Activated naive CD4-positive, alpha-beta T cell treated with anti-CD3 and anti-CD28 coated beads for 36 hours (primary cell): ENCODE measurements around the gene SULT2B1. TPM values are rescaled to one million over a fixed set of nuclear protein-coding genes. Genes with fewer than 3 reads are reported as not detected.
A peak's percentile ranks its signal among the peaks of the same experiment; 100 is the strongest.
"Not testable (repeated sequence)": the region's sequence is repeated elsewhere in the genome, so short reads cannot be mapped to it uniquely, and the experiment has no call there.

Experiments used
- CTCF ChIA-PET: fragments of 350-600 bp; sonication (Branson Sonifier 250); formaldehyde crosslinking; loops from one replicate; lab custom pipeline; 2021; ENCODE audit warnings: antibody characterized with exemption; lab: Charles Lee
- DNase-seq: peaks from one replicate; pipeline ENCODE4 v3.0.0-alpha.2; 2020
- H3K27ac Mint-ChIP-seq: one replicate; pipeline ENCODE4 v1.8.0; 2021; ENCODE audit warnings: mild to moderate bottlenecking, mixed read lengths
- H3K27me3 Mint-ChIP-seq: one replicate; pipeline ENCODE4 v1.8.0; 2021; ENCODE audit warnings: low read depth, mixed read lengths
- H3K36me3 Mint-ChIP-seq: one replicate; pipeline ENCODE4 v1.8.0; 2021; ENCODE audit warnings: low read depth, mixed read lengths
- H3K4me1 Mint-ChIP-seq: one replicate; pipeline ENCODE4 v1.8.0; 2021; ENCODE audit warnings: low read depth, mixed read lengths
- H3K4me3 Mint-ChIP-seq: one replicate; pipeline ENCODE4 v1.8.0; 2021; ENCODE audit warnings: mild to moderate bottlenecking, moderate library complexity, mixed read lengths
- H3K9me3 Mint-ChIP-seq: one replicate; pipeline ENCODE4 v1.8.0; 2021; ENCODE audit warnings: mixed read lengths
- intact Hi-C: fragments of 100-400 bp; cut with micrococcal nuclease; formaldehyde crosslinking; loops from one replicate; pipeline ENCODE4 v1.15.1; 2023
- total RNA-seq, 2 experiments: library from RNA; stranded (reverse); gene quantifications; one replicate each; pipeline ENCODE4 v1.2.3, GENCODE V29; 2021

SULT2B1 gene
- total RNA-seq, 2 experiments from 2014 or later, result not detected

DNA sequence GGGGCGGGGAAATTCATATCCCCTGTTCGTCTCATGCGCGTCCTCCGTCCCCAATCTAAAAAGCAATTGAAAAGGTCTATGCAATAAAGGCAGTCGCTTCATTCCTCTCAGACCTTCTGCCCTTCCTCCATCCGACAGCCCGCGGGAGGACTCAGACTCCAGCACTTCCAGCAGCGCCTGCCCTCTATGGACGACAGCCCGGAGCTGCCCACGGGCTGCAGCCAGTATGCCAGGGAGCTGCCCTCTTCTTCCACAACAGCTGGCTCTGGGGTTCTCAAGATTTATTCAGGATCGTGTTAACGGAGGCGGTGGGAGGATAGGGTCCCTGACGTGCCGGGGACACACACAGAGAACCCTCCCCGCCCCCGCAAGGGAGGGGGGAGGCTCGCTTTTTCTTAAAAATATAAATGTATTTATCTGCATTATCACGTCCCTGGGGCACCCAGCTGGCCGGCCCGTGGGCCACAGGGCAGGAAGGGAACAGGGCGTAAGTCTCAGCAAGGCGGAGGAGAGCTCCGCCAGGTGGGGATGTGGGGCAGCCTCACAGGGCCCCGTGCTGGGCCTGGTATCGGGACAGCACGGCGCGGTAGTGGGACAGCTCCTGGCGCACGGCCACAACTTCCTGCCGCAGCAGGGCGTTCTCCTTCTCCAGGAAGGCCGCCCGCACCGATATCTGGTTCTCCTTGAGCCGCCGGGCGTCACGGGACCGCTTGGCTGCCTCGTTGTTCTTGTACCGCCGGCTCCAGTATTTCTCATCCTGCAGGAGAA is 78.5 kb downstream of the SULT2B1 start:
- H3K9me3 Mint-ChIP-seq, result no peaks in the 10 kb centered on the region
- CTCF ChIA-PET, result no interaction called here

DNA sequence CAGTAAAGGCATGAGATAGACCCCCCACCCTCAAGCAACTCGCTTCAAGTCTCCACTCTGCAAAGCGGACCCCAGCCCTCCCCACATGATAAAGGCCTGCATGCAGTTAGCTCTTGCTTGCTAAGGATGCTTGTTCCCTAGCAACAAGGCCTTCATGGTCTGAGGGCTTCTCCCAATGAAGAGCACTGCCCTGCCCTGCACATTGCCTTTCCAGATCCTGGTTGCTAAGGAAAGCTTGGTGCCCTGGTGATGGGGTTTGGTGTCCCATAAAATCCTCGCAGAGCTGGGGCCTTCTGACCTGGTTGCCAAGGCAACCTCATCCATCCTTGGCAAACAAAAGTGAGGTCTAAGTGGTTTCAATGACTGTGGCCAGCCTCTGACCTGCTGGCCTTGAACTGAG is 79.3 kb downstream of the SULT2B1 start:
- Mint-ChIP-seq H3K27me3 (no peaks in the 10 kb centered on the region), H3K27ac (no peak overlapping the region), H3K36me3 (peaks cover 2% of the 10 kb centered on the region), H3K4me3 (no peak overlapping the region), H3K9me3 (no peaks in the 10 kb centered on the region), H3K4me1 (peaks cover 43% of the 10 kb centered on the region)
- CTCF ChIA-PET, result no interaction called here
- intact Hi-C loops, result no loop called here
- DNase-seq, result no peak

More for the DNA sequence above, 78.5 kb downstream of the SULT2B1 start:
- Mint-ChIP-seq H3K27ac (peak overlapping the region; percentile 61), H3K4me3 (no peak overlapping the region), H3K36me3 (peaks cover 2% of the 10 kb centered on the region), H3K27me3 (no peaks in the 10 kb centered on the region), H3K4me1 (peaks cover 41% of the 10 kb centered on the region)
- no peak for DNase-seq
- intact Hi-C loops, result no loop called here

DNA sequence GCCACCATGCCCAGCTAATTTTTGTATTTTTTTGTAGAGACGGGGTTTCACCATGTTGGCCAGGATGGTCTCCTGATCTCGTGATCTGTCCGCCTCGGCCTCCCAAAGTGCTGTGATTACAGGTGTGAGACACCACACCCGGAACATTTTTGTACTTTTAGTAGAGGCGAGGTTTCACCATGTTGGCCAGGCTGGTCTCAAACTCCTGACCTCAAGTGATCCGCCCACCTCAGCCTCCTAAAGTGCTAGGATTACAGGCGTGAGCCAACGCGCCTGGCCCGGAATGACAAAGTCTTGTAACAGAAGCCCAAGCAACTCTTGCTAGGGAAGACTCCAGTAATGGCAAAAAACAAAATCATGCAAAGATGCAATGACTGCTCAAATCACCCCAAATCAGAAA is 80.3 kb downstream of the SULT2B1 start:
- CTCF ChIA-PET, result interaction anchor here (0.8 kb wide), 1 partner anchor 107 kb away, joined by 3 read pairs; no protein-coding TSS in a partner anchor
- Mint-ChIP-seq H3K4me1 (peaks cover 40% of the 10 kb centered on the region), H3K27ac (peak overlapping the region; percentile 93)
- intact Hi-C loops, H3K4me3 Mint-ChIP-seq, H3K27me3 Mint-ChIP-seq, H3K9me3 Mint-ChIP-seq, DNase-seq, H3K36me3 Mint-ChIP-seq: not testable (repeated sequence)

DNA sequence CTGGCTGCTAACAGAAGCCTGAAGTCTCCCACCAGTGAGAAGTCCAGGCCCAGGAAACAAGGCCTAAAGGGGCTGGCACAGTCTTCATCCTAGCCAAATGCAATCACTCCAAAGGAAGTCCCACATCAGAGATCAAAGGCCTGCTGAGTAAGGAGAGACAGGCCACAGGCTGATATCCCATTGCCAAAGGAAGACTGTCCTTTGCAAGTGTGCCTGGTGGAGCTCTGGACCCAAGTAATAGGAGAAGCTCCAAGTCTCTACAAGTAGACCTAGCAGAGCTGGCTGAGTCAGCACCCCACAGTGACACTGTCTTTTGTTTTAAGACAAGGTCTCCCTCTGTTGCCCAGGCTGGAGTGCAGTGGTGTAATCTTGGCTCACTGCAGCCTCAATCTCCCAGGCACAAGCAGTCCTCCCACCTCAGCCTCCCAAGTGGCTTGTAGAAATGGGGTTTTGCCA is 80.7 kb downstream of the SULT2B1 start:
- intact Hi-C loops, result no loop called here
- no peak overlapping the region for H3K4me3 Mint-ChIP-seq
- CTCF ChIA-PET, result interaction anchor here (0.8 kb wide), 1 partner anchor 106 kb away, joined by 3 read pairs; no protein-coding TSS in a partner anchor
- peak overlapping the region; percentile 93 for H3K27ac Mint-ChIP-seq
- H3K27me3 Mint-ChIP-seq, result no peaks in the 10 kb centered on the region
- peak; percentile 45 for DNase-seq
- peaks cover 43% of the 10 kb centered on the region for H3K4me1 Mint-ChIP-seq
- peaks cover 2% of the 10 kb centered on the region for H3K36me3 Mint-ChIP-seq
- no peaks in the 10 kb centered on the region for H3K9me3 Mint-ChIP-seq

DNA sequence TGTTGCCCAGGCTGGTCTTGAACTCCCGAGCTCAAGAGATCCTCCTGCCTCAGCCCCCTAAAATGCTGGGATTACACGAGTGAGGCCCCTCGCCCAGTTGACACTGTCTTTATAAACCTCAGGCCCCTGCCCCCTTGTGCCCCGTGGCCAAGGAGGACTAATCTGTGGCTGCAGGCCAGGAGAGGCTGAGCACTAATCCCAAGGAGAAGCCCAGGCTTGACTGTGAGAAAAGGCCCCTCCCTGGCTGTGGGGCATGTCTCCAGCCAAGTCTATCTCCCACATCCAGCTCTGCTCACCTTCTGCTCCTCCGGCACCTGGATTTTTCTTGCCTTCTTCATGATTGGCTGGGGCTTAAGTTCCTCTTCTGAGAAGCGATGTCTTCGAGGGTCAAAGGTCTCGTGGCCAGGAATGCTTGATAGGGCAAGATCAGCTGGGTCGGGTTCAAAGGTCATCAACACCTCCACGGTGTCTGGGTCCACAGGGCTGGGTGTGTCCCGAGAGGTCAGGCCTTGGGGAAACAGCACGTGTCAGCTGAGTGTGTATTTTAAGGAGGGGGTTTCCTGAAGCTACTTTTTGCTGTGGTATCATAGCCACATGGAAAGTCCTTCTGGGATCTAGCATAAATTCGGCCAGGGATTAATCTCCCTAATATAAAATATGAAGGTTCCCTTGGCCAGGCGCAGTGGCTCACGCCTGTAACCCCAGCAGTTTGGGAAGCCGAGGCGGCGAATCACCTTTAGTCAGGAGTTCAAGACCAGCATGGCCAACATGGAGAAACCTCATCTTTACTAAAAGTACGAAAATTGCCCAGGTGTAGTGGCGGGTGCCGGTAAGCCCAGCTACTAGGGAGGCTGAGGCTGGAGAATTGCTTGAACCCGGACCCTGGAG is 81.4 kb downstream of the SULT2B1 start:
- Mint-ChIP-seq H3K27me3 (no peaks in the 10 kb centered on the region), H3K36me3 (peaks cover 3% of the 10 kb centered on the region), H3K4me1 (peaks cover 49% of the 10 kb centered on the region), H3K4me3 (peak overlapping the region; percentile 80), H3K9me3 (no peaks in the 10 kb centered on the region), H3K27ac (peak overlapping the region; percentile 93)
- CTCF ChIA-PET, result interaction anchor here (0.5 to 0.8 kb wide), 4 partner anchors 12 to 968 kb away, joined by 3 to 4 read pairs (median 3); no protein-coding TSS in a partner anchor
- intact Hi-C loops, result no loop called here
- no peak for DNase-seq

DNA sequence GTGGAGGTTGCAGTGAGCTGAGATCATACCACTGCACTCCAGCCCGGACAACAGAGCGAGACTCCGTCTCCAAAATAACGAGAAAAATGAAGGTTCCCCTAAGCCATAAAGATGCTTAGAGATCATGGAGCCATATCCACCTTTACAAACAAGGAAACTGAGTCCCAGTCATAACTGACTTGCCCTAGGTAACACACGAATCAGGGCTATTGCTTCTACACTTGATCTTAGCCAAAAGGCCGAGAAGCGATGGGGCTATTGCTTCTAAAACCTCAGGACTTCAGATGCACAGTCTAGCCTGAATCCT is 82.0 kb downstream of the SULT2B1 start:
- Mint-ChIP-seq H3K27me3 (no peaks in the 10 kb centered on the region), H3K36me3 (peaks cover 4% of the 10 kb centered on the region), H3K9me3 (no peaks in the 10 kb centered on the region), H3K27ac (peak overlapping the region; percentile 93), H3K4me3 (peak overlapping the region; percentile 80), H3K4me1 (peaks cover 53% of the 10 kb centered on the region)
- DNase-seq, result no peak
- CTCF ChIA-PET, result interaction anchor here (0.5 to 0.8 kb wide), 5 partner anchors 11 to 1927 kb away, joined by 3 to 4 read pairs (median 3); no protein-coding TSS in a partner anchor
- intact Hi-C loops, result no loop called here

DNA sequence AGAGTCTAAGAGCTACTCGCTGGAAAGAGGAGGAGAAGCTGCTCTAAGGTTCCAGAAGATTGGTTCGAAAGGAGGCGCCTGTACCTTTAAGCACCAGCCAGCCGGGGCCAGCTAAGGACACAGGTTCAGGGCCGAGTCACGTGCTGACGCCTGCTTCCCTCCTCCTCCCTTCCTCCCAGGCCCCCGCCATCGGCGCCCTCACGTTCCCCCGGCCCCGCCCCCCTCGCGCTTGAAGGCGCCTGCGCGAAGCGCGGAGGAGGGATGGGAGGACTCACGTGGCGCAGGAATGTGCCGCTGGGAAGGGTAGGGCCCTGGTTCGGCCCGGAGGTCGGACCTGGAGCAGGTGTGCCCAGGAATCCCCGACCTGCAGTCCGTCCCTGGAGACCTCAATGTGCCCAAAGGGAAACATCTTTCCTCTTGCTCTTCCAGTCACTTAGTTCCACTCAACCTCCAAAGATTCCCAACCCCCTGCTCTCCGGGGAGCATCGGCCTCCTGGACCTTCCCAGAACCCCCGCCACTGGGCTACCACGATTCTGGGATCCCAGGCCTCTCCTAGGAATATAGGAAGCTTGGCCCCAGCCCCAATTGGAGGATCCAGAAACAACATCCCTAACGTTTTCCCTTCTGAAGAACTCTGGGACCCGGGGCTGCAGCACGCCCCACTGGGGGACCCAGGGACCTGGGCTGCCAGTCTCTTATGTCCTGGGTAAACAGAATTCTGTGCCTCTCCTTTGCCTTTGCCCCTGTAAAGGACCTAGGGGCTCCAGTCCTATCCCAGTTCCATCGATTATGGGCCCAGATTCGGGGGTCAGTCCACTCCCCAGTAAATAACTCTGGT is 82.7 kb downstream of the SULT2B1 start:
- intact Hi-C loops, result no loop called here
- Mint-ChIP-seq H3K36me3 (peaks cover 4% of the 10 kb centered on the region), H3K4me3 (peak overlapping the region; percentile 80), H3K9me3 (no peaks in the 10 kb centered on the region), H3K27me3 (no peaks in the 10 kb centered on the region), H3K4me1 (peaks cover 58% of the 10 kb centered on the region), H3K27ac (peak overlapping the region; percentile 93)
- CTCF ChIA-PET, result interaction anchor here (0.5 to 0.8 kb wide), 5 partner anchors 11 to 1928 kb away, joined by 3 to 4 read pairs (median 3); no protein-coding TSS in a partner anchor
- DNase-seq, result peak; percentile 97

DNA sequence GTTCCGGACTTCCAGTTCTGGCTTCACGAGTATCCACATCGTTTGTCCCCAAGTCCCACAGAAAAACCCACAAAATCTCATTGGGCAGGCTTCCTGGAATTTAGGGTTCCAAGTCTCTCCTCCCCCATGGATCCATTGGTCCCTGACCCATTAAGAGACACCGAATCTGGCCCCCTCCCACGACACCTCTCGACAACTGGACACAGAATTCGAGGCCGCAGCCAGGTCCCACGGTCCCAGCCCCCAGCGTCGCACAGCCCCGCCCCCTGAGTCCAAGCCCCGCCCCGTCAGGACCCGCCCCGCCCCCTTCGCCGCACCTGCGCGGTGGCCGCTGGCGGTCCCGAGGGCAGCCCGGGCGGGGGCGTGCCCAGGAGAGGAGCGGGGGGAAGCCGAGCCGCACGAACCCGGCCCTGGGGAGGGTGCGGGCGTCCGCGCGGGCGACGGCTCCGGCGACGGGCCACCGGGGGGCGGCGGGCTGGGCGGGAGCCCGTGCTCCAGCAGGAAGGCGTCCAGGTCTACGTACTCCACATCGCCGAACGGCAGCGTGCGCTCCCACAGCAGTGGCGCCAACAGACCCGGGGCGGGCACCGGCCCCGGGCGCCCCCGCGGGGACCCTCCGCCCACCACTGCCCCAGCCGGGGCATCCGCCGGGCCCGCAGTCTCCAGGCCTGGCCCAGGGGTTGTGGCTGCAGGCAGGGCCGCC is 83.4 kb downstream of the SULT2B1 start:
- Mint-ChIP-seq H3K4me3 (peak overlapping the region; percentile 82), H3K27me3 (no peaks in the 10 kb centered on the region), H3K4me1 (peaks cover 59% of the 10 kb centered on the region), H3K36me3 (peaks cover 4% of the 10 kb centered on the region), H3K9me3 (no peaks in the 10 kb centered on the region), H3K27ac (peak overlapping the region; percentile 93)
- peak; percentile 69 for DNase-seq
- intact Hi-C loops, result no loop called here
- CTCF ChIA-PET, result no interaction called here

DNA sequence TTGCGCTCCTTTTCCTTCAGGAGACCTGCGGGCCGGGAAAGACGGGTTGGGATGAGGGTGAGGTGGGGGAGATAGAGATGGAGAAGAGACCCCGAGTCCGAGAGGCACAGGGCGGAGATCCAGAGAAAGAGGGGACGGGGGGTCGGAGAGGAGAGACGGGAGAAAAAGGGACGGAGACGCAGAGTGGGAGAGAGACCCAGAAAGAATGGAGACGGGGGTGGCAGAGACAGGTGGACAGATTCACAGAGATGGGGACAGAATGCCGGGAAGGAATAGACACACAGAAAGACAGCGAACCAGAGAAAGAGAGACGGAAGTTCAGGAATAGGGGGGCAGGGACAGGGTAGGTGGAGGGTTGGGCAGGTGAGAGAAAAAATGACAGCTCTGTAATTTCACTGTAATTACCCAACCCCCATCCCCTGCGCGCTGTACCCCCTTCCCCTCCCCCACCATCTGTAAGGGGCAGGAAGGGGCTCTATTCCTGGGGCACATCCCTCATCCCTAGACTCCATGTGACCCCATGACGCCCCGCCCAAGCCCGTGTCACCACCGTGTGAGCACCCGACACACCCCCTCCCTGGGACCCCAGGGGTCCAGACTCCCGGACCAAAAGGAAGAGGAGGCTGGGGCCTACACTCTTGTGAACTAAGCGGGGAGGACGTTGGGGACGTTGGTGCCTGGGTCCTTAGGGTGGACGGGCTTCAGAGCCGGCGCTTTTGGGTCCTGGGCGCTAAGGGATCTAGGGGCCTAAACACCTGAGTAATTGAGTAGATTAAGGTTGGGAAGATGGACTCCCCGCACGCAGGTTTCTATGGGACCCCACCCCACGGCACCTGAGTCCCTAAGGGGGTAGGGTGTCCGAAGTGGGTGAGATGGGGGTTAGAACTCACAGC is 84.2 kb downstream of the SULT2B1 start:
- H3K27ac Mint-ChIP-seq, result peak overlapping the region; percentile 82
- peaks cover 4% of the 10 kb centered on the region for H3K36me3 Mint-ChIP-seq
- no peaks in the 10 kb centered on the region for H3K9me3 Mint-ChIP-seq
- no peaks in the 10 kb centered on the region for H3K27me3 Mint-ChIP-seq
- CTCF ChIA-PET, result no interaction called here
- no peak for DNase-seq
- peak overlapping the region; percentile 82 for H3K4me3 Mint-ChIP-seq
- intact Hi-C loops, result loop anchor here (2.0 kb wide), 1 partner anchor 79 kb away; no protein-coding TSS in a partner anchor
- peaks cover 57% of the 10 kb centered on the region for H3K4me1 Mint-ChIP-seq

DNA sequence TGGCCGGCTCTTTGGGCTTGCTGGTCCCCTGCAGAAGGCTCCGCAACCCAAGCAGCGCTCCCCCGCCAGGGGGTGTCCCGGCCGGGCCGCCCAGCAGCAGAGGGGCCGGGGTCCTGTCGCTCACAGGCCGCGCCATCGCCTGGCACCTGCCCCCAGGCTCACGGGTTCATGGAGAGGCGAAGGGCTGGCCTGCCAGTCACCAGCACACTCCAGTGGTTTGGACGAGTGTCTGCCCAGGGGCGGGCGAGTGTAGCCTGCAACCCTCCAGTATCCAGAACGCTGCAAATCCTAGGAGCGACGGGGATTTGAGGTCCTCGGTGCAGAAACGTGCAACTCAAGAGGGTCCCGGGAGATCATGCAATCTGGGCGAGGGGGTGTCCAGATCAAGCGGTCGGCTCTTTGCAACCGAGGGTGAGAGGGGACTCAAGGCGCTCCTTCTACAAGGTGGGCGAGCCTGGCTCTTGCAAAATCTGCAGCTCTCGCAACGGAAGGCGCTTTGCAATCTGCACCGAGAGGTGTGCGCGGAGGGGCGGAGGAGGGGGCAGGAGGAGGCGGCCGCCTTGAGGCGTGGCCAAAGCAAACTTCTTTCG is 85.0 kb downstream of the SULT2B1 start, which contains the start of gene DBP:
Gene DBP, minus strand, starts transcription at position 521 of the 590 bp plus-strand sequence. Its CDS starts 385 bp downstream, at position 136.
- CTCF ChIA-PET, result no interaction called here
- Mint-ChIP-seq H3K4me1 (peaks cover 55% of the 10 kb centered on the region), H3K27me3 (no peaks in the 10 kb centered on the region), H3K27ac (peak within 1 kb of the TSS; percentile 98), H3K36me3 (peaks cover 4% of the 10 kb centered on the region), H3K9me3 (no peaks in the 10 kb centered on the region), H3K4me3 (peak within 1 kb of the TSS; percentile 82)
- DNase-seq, result peak; percentile 40
- intact Hi-C loops, result loop anchor here (1.0 to 2.0 kb wide), 5 partner anchors 9 to 239 kb away; partner anchors contain the start of genes CA11, RPL18 and SPHK2
